ENCODE measurements around the gene EPHA3.

Gene EPHA3

DNA sequence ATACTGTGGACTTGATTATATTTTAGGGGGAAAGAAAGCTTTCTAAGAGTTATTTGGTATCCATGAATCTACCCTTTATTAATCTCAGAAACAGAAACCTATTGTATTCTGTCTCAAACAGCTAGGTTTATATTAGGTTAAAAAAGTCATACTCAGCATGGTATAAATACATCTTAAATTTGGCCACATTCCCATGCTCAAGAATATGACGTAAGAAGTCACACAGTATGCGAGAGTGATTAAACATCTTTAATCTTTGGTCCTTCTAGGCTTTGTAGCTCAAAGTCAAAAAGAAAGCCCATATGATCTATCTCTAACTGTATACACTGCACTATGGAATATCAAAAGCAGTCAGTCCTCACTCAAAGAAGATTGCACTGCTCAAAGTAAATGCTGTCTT lies 131.4 kb downstream of the EPHA3 start:
- ChIA-PET POLR2A (no interaction called here), CTCF (no interaction called here)
- TF ChIP-seq, protein P1, sequence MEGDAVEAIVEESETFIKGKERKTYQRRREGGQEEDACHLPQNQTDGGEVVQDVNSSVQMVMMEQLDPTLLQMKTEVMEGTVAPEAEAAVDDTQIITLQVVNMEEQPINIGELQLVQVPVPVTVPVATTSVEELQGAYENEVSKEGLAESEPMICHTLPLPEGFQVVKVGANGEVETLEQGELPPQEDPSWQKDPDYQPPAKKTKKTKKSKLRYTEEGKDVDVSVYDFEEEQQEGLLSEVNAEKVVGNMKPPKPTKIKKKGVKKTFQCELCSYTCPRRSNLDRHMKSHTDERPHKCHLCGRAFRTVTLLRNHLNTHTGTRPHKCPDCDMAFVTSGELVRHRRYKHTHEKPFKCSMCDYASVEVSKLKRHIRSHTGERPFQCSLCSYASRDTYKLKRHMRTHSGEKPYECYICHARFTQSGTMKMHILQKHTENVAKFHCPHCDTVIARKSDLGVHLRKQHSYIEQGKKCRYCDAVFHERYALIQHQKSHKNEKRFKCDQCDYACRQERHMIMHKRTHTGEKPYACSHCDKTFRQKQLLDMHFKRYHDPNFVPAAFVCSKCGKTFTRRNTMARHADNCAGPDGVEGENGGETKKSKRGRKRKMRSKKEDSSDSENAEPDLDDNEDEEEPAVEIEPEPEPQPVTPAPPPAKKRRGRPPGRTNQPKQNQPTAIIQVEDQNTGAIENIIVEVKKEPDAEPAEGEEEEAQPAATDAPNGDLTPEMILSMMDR (IDR thresholded peaks at IDR 0.05; ENCODE audit: insufficient read depth, low read length, missing control alignments) = no peak
- no peak for DNase-seq (ENCODE audit: low read depth, low spot score)
- H3K4me3 ChIP-seq (ENCODE audit: low read depth, low read length) = no peak overlapping the region

DNA sequence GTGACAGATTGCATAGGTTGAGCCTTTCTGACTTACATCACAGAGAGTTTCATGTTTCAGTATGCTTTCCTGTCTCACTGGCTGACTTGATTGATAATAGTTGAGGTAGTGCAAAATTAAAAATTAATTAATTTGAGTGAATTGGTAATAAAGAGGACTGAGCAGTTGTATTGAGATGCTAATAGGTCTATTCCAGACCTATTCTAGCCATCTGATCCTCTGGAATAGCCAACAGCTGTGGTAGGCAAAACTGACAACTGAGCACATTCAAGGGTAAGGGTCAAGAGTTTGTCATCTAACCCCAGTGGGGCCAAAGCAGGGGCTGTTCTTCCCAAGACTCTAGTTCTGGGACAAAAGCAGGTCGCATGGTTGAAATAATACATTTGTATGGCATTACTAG lies 132.4 kb downstream of the EPHA3 start:
- TF ChIP-seq, protein P1 (IDR thresholded peaks at IDR 0.05; ENCODE audit: insufficient read depth, low read length, missing control alignments) = no peak
- ChIA-PET POLR2A (no interaction called here), CTCF (no interaction called here)
- no peak overlapping the region for H3K4me3 ChIP-seq (ENCODE audit: low read depth, low read length)
- DNase-seq (ENCODE audit: low read depth, low spot score) = no peak

DNA sequence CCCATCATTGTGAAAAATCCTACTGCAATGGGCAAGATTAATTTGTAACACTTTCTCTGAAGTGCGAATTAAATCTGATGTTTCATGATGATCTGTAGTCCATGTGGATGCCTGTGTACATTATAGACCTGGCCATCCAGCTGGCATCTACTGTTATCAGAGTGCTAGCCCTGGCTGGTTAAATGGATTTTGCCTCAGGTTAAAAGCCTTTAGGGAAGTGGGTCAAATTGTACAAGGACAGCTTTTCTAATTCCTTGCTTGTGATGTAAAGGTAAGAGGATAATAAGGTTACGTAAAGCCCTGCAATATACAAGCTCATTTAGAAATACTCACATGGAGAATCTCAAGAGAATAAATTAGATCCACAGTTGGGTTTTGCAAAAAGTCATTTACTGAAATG lies 138.2 kb downstream of the EPHA3 start:
- no peak overlapping the region for H3K4me3 ChIP-seq (ENCODE audit: low read depth, low read length)
- no peak for DNase-seq (ENCODE audit: low read depth, low spot score)
- ChIA-PET CTCF (no interaction called here), POLR2A (no interaction called here)
- TF ChIP-seq, protein P1 (IDR thresholded peaks at IDR 0.05; ENCODE audit: insufficient read depth, low read length, missing control alignments) = no peak

DNA sequence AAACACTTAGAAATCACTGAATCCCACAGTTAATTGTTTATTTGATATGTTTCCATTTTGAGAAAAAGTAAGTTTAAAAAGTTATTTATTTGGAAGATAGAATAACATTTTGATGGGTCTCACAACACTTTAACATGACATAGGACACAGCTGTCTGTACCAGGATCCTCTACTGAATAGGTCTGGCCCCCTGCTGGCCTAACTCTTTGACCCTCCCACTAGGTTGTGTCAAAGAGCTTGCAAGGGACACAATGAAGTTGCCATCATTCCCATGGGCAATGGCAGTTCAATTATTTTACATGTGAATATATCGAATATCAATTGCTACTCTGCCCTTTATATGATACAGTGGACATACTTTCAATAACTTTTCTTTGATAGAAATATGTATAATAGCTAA lies 138.9 kb downstream of the EPHA3 start:
- no peak overlapping the region for H3K4me3 ChIP-seq (ENCODE audit: low read depth, low read length)
- ChIA-PET POLR2A (no interaction called here), CTCF (no interaction called here)
- TF ChIP-seq, protein P1 (IDR thresholded peaks at IDR 0.05; ENCODE audit: insufficient read depth, low read length, missing control alignments) = no peak
- DNase-seq (ENCODE audit: low read depth, low spot score) = no peak

DNA sequence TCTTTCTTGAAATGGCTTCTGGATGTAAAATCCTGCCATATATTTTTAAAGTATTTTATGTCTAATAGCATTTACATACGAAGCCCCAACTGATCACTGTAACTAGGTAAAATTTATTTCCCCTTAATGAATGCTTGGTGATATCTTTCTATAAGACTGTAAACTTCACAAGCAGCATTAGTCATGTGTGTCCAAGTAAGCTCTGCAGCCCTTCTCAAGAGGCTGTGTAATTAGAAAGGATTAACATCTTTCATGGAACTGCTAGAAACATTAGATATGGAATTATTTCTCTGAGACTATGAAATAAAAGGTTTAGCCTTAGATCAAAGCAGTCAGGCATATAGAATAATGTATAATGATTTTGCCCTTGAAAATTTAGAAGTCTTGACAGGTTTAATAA lies 143.3 kb downstream of the EPHA3 start:
- no peak overlapping the region for H3K4me3 ChIP-seq (ENCODE audit: low read depth, low read length)
- ChIA-PET POLR2A (no interaction called here), CTCF (no interaction called here)
- no peak for DNase-seq (ENCODE audit: low read depth, low spot score)
- TF ChIP-seq, protein P1 (IDR thresholded peaks at IDR 0.05; ENCODE audit: insufficient read depth, low read length, missing control alignments) = no peak

DNA sequence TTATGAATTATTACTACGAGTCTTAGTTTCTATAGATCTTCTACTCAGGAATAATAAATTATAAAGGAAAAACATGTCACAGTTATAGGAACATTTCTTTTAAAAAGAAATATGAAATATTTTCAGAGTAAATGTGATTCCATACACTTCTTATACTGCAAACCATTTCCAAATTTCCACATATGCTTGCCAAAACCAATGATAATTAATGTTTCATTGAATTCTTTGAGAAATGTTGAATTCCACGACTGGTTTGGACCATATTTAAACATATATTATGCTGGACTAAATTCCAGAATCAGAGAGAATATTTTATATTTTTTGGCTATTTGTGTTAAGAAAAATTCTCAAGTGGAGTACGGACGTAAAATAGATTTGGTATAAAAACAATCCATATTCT lies 144.6 kb downstream of the EPHA3 start:
- TF ChIP-seq, protein P1 (IDR thresholded peaks at IDR 0.05; ENCODE audit: insufficient read depth, low read length, missing control alignments) = no peak
- DNase-seq (ENCODE audit: low read depth, low spot score) = no peak
- ChIA-PET POLR2A (no interaction called here), CTCF (no interaction called here)
- H3K4me3 ChIP-seq (ENCODE audit: low read depth, low read length) = no peak overlapping the region

Data from AG04449 (cell line).